SK-N-SH (cell line): ENCODE results near the gene PFKFB2. TPM values are rescaled to one million over a fixed set of nuclear protein-coding genes. Genes with fewer than 3 reads are reported as not detected.

ENCODE experiments used
- CTCF ChIA-PET: fragments of 300-600, 350-600 bp; formaldehyde crosslinking; extraction: SDS; loops from one replicate; lab custom pipeline; 2021; lab: Yijun Ruan, JAX
- POLR2A ChIA-PET: fragments of 350-600 bp; sonication (Branson Sonifier 250); formaldehyde crosslinking; extraction: SDS; loops from one replicate; lab custom pipeline; 2020; ENCODE audit warnings: antibody characterized with exemption, inconsistent platforms; lab: Yijun Ruan, JAX
- DNase-seq: peaks from one replicate; pipeline ENCODE4 v3.0.0; 2012
- H2AFZ ChIP-seq: fragments of 200-600 bp; sonication (generic); 2 replicates; pipeline ENCODE4 v1.8.1; 2016; ENCODE audit warnings: antibody characterized with exemption, mild to moderate bottlenecking, low read depth
- H3F3A ChIP-seq: fragments of 200-600 bp; sonication (generic); replicated peaks from 2 replicates; pipeline ENCODE3; 2016; ENCODE audit warnings: antibody characterized with exemption, mild to moderate bottlenecking; ENCODE audit not compliant: insufficient read depth
- H3K27ac ChIP-seq, 2 experiments: fragments of 200-500 bp in 1 of 2; fragments of 200-600 bp in 1 of 2; sonication (Bioruptor generic) in 1 of 2; sonication (generic), shearing (Covaris generic) in 1 of 2; 2 replicates each; pipeline versions ENCODE4 v1.5.1 to v1.6.1; 2014 to 2016; ENCODE audit warnings: low read depth in 2 of 2, inconsistent platforms in 1 of 2, low read length in 1 of 2, mild to moderate bottlenecking in 1 of 2, mixed read lengths in 1 of 2
- H3K27me3 ChIP-seq: fragments of 200-600 bp; sonication (generic), shearing (Covaris generic); 2 replicates; pipeline ENCODE4 v1.6.1; 2016; ENCODE audit warnings: mixed run types; ENCODE audit not compliant: insufficient read depth
- H3K36me3 ChIP-seq, 2 experiments: fragments of 200-500 bp in 1 of 2; fragments of 200-600 bp in 1 of 2; sonication (Bioruptor generic) in 1 of 2; sonication (generic) in 1 of 2; replicated peaks in 1 of 2; 2 replicates each; pipeline versions ENCODE3 to v1.5.1; 2014 to 2016; ENCODE audit warnings: low read length in 1 of 2, mild to moderate bottlenecking in 1 of 2; ENCODE audit not compliant: insufficient read depth in 2 of 2, control insufficient read depth in 1 of 2
- H3K4me1 ChIP-seq, 2 experiments: fragments of 200-500 bp in 1 of 2; fragments of 200-600 bp in 1 of 2; sonication (Bioruptor generic) in 1 of 2; sonication (generic), shearing (Covaris generic) in 1 of 2; 2 replicates each; pipeline versions ENCODE4 v1.5.1 to v1.6.1; 2014 to 2016; ENCODE audit warnings: low read depth in 1 of 2, low read length in 1 of 2, mixed run types in 1 of 2; ENCODE audit not compliant: insufficient read depth in 2 of 2, control insufficient read depth in 1 of 2
- H3K4me2 ChIP-seq: fragments of 200-600 bp; sonication (generic), shearing (Covaris generic); 2 replicates; pipeline ENCODE4 v1.6.1; 2017; ENCODE audit warnings: mixed run types
- H3K4me3 ChIP-seq, 2 experiments: fragments of 200-500 bp in 1 of 2; fragments of 200-600 bp in 1 of 2; sonication (Bioruptor generic) in 1 of 2; sonication (generic), shearing (Covaris generic) in 1 of 2; 2 replicates each; pipeline versions ENCODE4 v1.5.1 to v1.8.1; 2014 to 2016; ENCODE audit warnings: low read depth in 2 of 2, inconsistent platforms in 1 of 2, low read length in 1 of 2, mild to moderate bottlenecking in 1 of 2, mixed read lengths in 1 of 2, moderate library complexity in 1 of 2
- H3K79me2 ChIP-seq: fragments of 200-600 bp; sonication (generic); 2 replicates; pipeline ENCODE4 v1.8.1; 2017; ENCODE audit warnings: mild to moderate bottlenecking; ENCODE audit not compliant: insufficient read depth
- H3K9ac ChIP-seq: fragments of 200-600 bp; sonication (generic); 2 replicates; pipeline ENCODE4 v1.6.1; 2017; ENCODE audit warnings: mixed run types
- H3K9me2 ChIP-seq: fragments of 200-600 bp; sonication (generic); 2 replicates; pipeline ENCODE4 v1.6.1; 2017; ENCODE audit warnings: mixed run types
- H3K9me3 ChIP-seq: fragments of 200-600 bp; sonication (generic); 2 replicates; pipeline ENCODE4 v1.6.1; 2017; ENCODE audit warnings: mixed run types, mild to moderate bottlenecking, moderate library complexity
- H4K20me1 ChIP-seq: fragments of 200-600 bp; sonication (generic); 2 replicates; pipeline ENCODE4 v1.6.1; 2017; ENCODE audit warnings: mild to moderate bottlenecking, mixed run types; ENCODE audit not compliant: insufficient read depth
- CHD2 ChIP-seq: fragments of 150-350 bp; IDR thresholded peaks from 2 replicates; pipeline ENCODE4 v1.6.1; 2018; ENCODE audit warnings: low read length; ENCODE audit not compliant: partially characterized antibody
- CTCF ChIP-seq: fragments of 200-600 bp; sonication (generic); IDR thresholded peaks from 2 replicates; pipeline ENCODE4 v1.6.1; 2017; ENCODE audit warnings: antibody characterized with exemption, mild to moderate bottlenecking, moderate library complexity
- ELF1 ChIP-seq: IDR thresholded peaks from 2 replicates; pipeline ENCODE4 v1.4.0; 2012
- EZH2phosphoT487 ChIP-seq: fragments of 200-600 bp; sonication (generic); IDR thresholded peaks from 2 replicates; pipeline ENCODE4 v1.6.1; 2017; ENCODE audit warnings: low read depth, mixed run types, mild to moderate bottlenecking, antibody characterized with exemption, moderate library complexity, borderline replicate concordance
- FOXM1 ChIP-seq: IDR thresholded peaks from 2 replicates; pipeline ENCODE4 v1.4.0; 2012; ENCODE audit warnings: low read depth, mild to moderate bottlenecking
- GABPA ChIP-seq: IDR thresholded peaks from 2 replicates; pipeline ENCODE4 v1.4.0; 2012; ENCODE audit warnings: low read depth, mild to moderate bottlenecking
- GATA2 ChIP-seq: sonication (generic); formaldehyde crosslinking; IDR thresholded peaks from 2 replicates; pipeline ENCODE4 v1.5.0; 2020; ENCODE audit warnings: mild to moderate bottlenecking, missing genetic modification reagents
- IRF3 ChIP-seq: fragments of 150-350 bp; IDR thresholded peaks from 2 replicates; pipeline ENCODE4 v1.6.1; 2016; ENCODE audit warnings: mild to moderate bottlenecking, low read depth, low read length
- JUND ChIP-seq: IDR thresholded peaks from 2 replicates; pipeline ENCODE4 v1.4.0; 2012
- MAX ChIP-seq: IDR thresholded peaks from 2 replicates; pipeline ENCODE4 v1.4.0; 2012; ENCODE audit warnings: low read depth
- RCOR1 ChIP-seq: fragments of 150-350 bp; IDR thresholded peaks from 2 replicates; pipeline ENCODE4 v1.6.1; 2017; ENCODE audit warnings: antibody characterized with exemption, low read length
- RXRA ChIP-seq: IDR thresholded peaks from 2 replicates; pipeline ENCODE4 v1.4.0; 2012; ENCODE audit warnings: low read depth, mild to moderate bottlenecking, borderline replicate concordance
- SMC3 ChIP-seq: IDR thresholded peaks from 2 replicates; pipeline ENCODE4 v1.6.1; 2012; ENCODE audit warnings: low read depth, low read length, improper control_type of control experiment
- YY1 ChIP-seq: IDR thresholded peaks from 2 replicates; pipeline ENCODE4 v1.4.0; 2012; ENCODE audit warnings: low read depth, mild to moderate bottlenecking
- WGBS: methylation state at CpG from one replicate; pipeline ENCODE4 v1.1.6; 2017; ENCODE audit warnings: low lambda C conversion rate; 5-methylcytosine and 5-hydroxymethylcytosine counted together
- polyA plus RNA-seq, 3 experiments: library from polyadenylated mRNA; depleted of rRNA; stranded (reverse); fragments of >200 nt; gene quantifications; 2 replicates each; pipeline ENCODE4 v1.2.3, GENCODE V29; 2012
- TF ChIP-seq, protein P1 (sequence below): IDR thresholded peaks from 2 replicates; pipeline ENCODE4 v1.4.0; 2012; ENCODE audit warnings: low read depth, borderline replicate concordance
- TF ChIP-seq, protein P2 (sequence below): IDR thresholded peaks from 2 replicates; pipeline ENCODE4; 2012

The PFKFB2 gene
- polyA plus RNA-seq, 1 of the 3 experiments (the other 2 are of a cell fraction): 1.8 TPM

DNA sequence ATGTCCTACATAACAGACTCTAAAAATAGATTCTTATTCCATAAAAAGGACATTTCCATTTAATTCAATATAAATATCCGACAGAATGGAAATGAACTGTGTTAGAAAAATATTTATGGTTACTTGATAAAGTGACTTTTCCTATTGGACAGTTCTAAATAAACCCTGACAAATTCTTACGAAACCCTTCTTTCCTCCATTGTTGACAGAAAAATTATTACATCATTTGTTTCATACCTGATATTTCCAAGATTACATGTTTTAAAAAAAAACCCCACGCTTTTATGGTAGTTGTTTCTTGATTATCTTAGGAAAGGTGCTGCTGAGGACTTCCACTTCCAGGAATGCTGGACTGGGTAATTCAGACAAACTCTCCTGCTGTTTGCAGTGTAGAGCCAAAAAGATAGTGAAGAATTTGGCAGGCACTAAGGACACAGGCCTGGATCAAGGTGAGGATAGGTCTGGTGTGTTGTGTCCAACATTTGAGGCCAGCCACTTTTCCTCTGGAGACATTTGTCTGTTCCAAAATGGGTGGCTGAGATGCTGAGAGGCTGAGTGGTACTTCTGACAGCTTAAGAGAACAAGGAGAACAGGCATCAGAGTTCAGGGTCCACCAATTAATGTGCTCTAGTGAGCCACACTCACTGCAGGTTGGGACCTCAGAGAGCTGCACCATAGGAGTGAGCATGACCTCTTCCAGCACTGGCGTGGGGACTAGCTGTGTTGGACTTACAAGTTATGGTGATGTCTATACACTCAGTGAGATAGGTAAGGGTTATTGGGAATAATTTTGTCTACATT lies 13.5 kb upstream of the PFKFB2 start:
- H3K4me1 ChIP-seq: no peaks in the 10 kb centered on the region; a peak in 1 of 4 replicates
- H2AFZ ChIP-seq: no peak overlapping the region; the same call in 1 of the 2 replicates
- H3K27ac ChIP-seq: peak overlapping the region; percentile 8 to 68; a peak in 1 of 4 replicates
- H3K9me2 ChIP-seq: no peaks in the 10 kb centered on the region
- H4K20me1 ChIP-seq: no peaks in the 10 kb centered on the region
- no peaks in the 10 kb centered on the region for H3K9me3 ChIP-seq
- WGBS: 76% methylated on average over 4 of the region's 4 CpGs
- H3F3A ChIP-seq: no peaks in the 10 kb centered on the region
- no peaks in the 10 kb centered on the region for H3K27me3 ChIP-seq
- peaks cover 6 to 7% of the 10 kb centered on the region in 2 experiments for H3K36me3 ChIP-seq
- POLR2A ChIA-PET: no interaction called here
- no peak overlapping the region for H3K4me3 ChIP-seq
- H3K79me2 ChIP-seq: peaks cover 2% of the 10 kb centered on the region; the same call in 1 of the 2 replicates
- TF ChIP-seq SMC3: no peak
- no peak for TF ChIP-seq YY1
- TF ChIP-seq, protein P1, sequence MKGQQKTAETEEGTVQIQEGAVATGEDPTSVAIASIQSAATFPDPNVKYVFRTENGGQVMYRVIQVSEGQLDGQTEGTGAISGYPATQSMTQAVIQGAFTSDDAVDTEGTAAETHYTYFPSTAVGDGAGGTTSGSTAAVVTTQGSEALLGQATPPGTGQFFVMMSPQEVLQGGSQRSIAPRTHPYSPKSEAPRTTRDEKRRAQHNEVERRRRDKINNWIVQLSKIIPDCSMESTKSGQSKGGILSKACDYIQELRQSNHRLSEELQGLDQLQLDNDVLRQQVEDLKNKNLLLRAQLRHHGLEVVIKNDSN: no peak
- TF ChIP-seq JUND: no peak
- TF ChIP-seq CHD2: no peak
- TF ChIP-seq RXRA: no peak
- TF ChIP-seq MAX: no peak
- TF ChIP-seq GATA2 (CRISPR knock-in tag): no peak
- TF ChIP-seq EZH2phosphoT487: no peak
- TF ChIP-seq IRF3: no peak
- TF ChIP-seq ELF1: no peak
- no peak for TF ChIP-seq GABPA
- TF ChIP-seq, protein P2, sequence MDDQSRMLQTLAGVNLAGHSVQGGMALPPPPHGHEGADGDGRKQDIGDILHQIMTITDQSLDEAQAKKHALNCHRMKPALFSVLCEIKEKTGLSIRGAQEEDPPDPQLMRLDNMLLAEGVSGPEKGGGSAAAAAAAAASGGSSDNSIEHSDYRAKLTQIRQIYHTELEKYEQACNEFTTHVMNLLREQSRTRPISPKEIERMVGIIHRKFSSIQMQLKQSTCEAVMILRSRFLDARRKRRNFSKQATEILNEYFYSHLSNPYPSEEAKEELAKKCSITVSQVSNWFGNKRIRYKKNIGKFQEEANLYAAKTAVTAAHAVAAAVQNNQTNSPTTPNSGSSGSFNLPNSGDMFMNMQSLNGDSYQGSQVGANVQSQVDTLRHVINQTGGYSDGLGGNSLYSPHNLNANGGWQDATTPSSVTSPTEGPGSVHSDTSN: no peak
- no peak for TF ChIP-seq FOXM1
- no peak for TF ChIP-seq RCOR1
- no peak for TF ChIP-seq CTCF
- no peak overlapping the region for H3K4me2 ChIP-seq
- CTCF ChIA-PET: interaction anchor here (1.0 kb wide), 1 partner anchor 39 kb away, joined by 3 read pairs; no protein-coding TSS in a partner anchor
- no peak overlapping the region for H3K9ac ChIP-seq
- DNase-seq: no peak
